ENCODE results near the gene TMEM86A.

The TMEM86A gene

DNA sequence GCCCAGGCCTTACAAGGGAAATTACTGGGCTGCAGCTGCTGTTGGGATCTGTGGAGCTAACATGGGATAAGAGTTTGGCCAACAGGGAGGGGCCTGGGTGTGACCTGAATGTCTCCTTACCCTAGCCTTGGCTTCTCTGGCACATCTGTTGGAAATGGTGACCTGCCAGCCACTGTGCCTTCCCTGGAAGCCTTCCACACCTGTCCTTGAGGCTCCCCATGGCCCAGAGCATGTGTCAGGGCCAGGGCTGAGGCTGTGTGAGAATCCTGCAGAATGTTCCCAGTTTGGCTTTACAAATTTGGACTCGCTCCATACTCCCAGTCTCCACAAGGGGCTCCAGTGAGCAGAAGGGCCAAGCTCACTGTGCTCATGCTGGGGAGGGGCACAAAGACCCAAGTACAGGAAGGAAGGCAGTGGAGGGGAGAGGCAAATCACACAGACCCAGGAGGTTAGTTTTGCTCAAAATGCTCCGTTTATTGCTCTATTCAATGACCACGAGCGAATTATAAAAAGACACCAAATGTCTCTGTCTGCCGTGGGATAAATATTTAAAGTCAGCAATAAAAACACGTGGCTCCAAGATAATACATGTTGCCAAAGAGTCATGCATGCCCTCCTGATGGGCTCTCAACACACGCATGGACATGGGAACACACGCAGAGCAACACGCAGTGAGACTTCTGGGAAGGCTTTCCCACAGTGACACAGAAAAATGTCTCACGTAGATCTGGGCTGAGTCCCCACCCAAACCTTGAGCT, 29.1 kb downstream of the TMEM86A start:
- peak; percentile 56 for DNase-seq

DNA sequence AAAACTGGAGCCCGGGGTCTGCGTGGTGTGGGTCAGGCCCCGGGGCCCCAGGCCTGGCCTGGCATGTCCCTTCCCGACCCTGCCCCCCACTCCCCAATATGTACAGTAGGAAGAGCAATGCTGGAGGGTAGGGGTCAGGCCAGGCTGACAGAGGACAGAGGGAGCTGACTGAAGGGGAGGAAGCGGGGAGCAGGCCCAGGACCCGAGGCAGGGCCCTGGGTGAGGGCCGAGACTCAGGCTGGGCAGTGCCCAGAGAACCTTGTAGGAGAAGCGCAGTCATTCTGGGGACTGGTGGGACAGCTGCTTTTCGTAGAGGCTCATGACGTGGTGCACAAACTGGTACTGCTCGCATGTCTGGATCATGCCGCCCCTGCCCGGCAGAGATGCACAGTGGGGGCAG, 30.1 kb downstream of the TMEM86A start:
- DNase-seq, result no peak

GRCh38 chr11:18729426-18729825, 30.8 kb downstream of the TMEM86A start:
- DNase-seq, result no peak

- no peak for DNase-seq
These were observed 31.4 kb downstream of the TMEM86A start for GRCh38 chr11:18730020-18730419.

DNA sequence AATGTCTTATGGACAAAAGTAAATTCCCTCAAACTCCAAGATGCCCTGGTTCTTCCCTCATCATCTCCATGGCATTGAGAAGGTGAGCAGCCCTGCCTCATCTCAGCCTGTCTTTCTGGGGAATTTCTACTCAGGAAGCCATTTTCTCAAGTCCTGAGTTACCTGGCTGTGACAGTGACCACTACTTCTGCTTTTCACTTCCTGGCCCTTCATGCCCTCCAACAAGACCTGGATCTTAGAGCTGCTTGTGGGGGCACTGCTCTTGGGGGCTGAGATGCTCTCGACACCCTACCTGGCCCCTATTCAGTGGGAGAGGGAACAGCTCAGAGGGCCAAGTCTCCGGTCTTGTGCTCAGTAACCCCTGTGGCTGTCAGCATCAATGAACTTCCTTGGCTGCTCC, 32.9 kb downstream of the TMEM86A start:
- DNase-seq, result no peak

DNA sequence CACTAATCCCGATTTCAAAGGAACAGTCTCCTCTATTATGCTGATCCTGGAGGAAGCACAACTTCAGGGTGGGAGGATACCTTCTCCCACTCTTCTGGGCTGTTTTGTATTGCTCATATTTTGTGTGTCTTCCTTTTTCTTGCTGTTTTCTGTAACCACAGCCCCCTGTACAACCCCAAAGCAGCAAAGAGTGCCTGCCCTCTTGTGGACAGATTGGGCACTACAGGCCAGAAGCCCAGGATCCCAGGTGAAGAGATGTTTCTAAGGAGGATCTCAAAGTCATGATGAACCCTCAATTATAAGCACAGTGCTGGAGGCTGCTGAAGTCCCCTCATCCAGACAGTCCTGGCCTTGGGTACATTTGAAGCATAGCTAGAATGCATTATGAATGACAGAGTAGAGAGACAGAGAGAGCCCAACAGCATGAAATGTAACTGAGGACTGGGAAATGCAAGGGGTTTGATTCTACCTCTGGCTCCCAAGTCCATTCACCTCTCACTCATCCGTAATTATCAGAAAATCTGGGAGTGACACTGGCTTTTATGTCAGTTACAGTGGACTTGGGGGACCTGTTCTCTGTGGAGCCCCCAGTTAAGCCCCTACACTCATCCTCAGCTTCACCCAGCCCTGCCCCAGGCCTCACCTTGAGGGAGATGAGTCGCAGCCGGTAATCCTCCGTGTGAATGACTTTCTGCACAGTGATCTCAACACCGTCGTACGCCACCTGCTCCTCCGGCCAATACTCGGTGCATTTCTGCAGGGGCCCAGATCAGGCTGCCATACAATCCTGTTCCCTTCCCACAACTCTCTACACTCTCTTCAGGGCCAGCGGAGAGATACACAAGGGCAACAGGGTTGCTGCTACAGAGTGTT, 33.6 kb downstream of the TMEM86A start:
- DNase-seq, result peak; percentile 77

GRCh38 chr11:18733202-18733601, 34.6 kb downstream of the TMEM86A start:
- no peak for DNase-seq

- DNase-seq, result no peak
These were observed 38.1 kb downstream of the TMEM86A start for GRCh38 chr11:18736590-18737148.

- no peak for DNase-seq
These were observed 39.1 kb downstream of the TMEM86A start for GRCh38 chr11:18737642-18738041.

GRCh38 chr11:18739685-18740084, 41.1 kb downstream of the TMEM86A start:
- DNase-seq, result no peak

DNA sequence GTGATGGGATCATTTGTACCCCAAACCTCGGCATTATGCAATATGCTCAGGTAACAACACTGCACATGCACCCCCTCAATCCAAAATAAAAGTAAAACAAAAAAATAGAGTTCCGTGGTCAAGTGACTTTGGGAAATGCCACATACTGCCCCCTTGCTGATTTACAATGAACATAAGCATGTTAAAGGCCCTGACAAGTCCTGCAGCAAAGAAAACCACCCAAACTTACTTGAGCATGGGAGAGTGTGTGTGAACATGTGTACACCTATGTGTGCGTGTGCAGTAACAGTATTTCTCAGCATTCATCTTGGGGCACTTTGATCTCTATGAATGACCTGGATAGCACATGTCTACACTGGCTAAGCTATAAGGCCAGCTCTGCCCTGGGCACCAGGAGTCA, 43.2 kb downstream of the TMEM86A start:
- no peak for DNase-seq

- DNase-seq, result no peak
These were observed 44.8 kb downstream of the TMEM86A start for GRCh38 chr11:18743365-18743764.

- no peak for DNase-seq
These were observed 45.4 kb downstream of the TMEM86A start for GRCh38 chr11:18743900-18744514.

DNA sequence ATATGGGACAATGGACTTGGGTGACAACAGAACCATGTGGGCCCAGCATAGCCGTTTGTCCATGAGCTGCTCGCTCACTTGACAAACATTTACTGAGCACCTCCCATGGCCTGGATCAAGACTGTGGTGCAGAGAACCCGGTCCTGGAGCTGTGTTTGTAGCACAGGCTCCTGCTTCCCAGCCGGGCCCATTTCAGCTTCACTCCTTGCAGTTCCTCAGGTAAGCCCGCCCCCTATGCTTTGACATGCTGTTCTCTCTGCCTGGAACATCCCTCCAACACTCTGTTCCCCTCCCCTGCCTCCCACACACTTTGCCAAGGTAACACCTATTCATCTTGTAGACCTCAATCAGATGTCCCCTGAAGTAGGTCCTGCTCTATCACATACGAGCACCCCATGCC, 46.7 kb downstream of the TMEM86A start:
- no peak for DNase-seq

- no peak for DNase-seq
These were observed 50.3 kb downstream of the TMEM86A start for GRCh38 chr11:18748766-18749365.

DNA sequence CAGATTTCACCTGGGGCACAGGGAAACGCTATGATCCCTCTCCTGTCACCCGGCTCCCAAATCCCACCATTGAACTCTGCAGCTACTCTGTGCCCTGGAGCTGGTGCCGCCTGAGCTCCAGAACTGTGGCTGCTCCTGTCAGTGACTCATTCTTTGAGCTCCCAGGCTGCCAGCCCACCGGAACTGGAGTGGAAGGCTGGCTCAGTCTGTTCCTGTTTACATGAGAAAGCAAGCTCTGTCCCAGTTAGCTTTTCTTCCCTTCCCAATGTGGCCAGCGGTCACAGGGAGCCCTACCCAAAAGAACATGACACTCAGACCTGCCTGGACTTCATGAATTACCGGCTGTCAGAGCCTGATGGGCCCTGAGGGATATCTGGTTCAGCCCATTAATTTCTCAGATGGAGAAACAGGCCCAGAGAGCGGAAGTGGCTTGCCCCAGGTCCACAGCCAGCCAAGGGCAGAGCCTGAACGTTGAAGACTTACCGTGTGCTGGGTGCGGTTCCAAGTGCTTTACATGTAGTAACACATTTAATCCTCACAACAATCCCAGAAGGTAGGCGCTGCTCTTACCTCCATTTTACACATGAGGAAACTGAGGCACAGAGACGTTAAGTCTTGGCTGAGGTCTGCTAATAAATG, 51.2 kb downstream of the TMEM86A start:
- DNase-seq, result no peak

DNA sequence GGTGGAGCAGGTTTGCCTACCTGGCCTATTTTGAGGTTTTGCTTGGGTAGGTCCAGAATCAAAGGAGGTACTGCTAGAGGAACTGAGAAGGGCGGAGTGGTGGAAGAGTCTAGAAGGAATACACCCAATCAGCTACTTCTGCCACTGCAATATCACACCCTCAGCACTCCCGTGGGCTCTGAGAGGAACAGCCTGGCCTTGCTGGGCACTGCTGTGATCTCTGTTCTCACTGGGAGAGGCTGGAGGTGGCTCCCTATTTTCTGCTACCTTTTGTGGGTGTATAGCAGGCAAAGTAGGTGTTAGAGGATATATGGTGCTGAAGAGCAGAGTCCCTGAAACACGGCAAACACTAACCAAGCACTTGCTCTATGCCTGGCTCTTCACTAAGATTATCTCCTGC, 52.4 kb downstream of the TMEM86A start:
- DNase-seq, result no peak

DNA sequence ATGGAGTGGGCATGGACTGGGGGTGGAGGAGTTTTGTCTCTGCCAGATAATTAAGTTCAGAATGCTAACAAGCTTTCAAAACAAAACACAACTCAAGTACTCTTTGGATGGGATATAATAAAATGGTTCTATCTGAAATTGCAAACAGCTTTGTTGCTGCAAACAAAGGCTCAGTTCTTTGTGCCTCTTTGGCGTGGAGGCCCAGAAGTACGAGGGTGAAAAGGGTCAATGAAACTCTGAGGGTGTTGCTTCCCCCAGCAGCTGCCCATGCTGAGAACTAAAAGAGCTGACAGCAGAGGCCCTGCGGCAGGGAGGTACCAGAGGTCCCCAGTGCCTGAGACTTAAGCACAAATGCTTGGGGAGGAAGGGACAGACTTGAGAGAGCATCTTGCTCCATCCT, 53.9 kb downstream of the TMEM86A start:
- DNase-seq, result no peak

DNA sequence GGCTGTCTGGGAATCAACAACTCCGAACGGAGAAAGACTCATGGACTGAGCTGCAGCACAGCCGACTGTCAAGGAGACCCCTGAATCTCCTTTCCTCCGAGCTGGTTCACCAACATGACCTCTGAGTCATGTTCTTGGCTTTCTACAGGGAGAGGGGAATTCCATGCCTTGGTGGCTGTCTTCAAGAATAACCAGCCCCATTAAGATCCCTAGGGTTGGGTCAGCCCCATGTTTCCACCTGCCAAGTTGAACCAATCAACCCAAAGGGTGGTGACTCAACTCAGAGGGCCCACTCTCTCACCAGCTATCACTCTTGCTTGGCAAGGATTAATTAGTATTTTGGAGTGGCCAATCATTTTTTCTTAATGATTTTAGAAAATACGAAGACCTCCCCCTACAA, 55.7 kb downstream of the TMEM86A start:
- no peak for DNase-seq
